Lung (tissue), 12 donors: ENCODE results near the gene UTS2R. TPM values are rescaled to one million over a fixed set of nuclear protein-coding genes. Genes with fewer than 3 reads are reported as not detected.
A peak's percentile ranks its signal among the peaks of the same experiment; 100 is the strongest.
"Not testable (repeated sequence)": the region's sequence is repeated elsewhere in the genome, so short reads cannot be mapped to it uniquely, and the experiment has no call there.

Experiments used
- ATAC-seq: fragments of 200-7000 bp; cut with Tn5 transposase; one replicate; pipeline ENCODE4 v1.9.1; 2020; ENCODE audit warnings: moderate number of reproducible peaks; ENCODE audit not compliant: insufficient read depth, low FRiP score
- DNase-seq, 3 donors: peaks; one replicate each; pipeline ENCODE4 v3.0.0-alpha.2; 2013 to 2017
- H3K27ac ChIP-seq, 2 donors: one replicate each; pipeline ENCODE4 v1.5.1; 2013; ENCODE audit warnings: mild to moderate bottlenecking in 2 of 2, moderate library complexity in 2 of 2, control low read depth in 1 of 2, inconsistent platforms in 1 of 2, low read depth in 1 of 2, low read length in 1 of 2
- H3K27me3 ChIP-seq, 3 donors: one replicate each; pipeline ENCODE4 v1.5.1; 2013; ENCODE audit warnings: low read length in 2 of 3; ENCODE audit not compliant: control insufficient read depth in 3 of 3, insufficient read depth in 3 of 3
- H3K36me3 ChIP-seq, 4 donors: one replicate each; pipeline ENCODE4 v1.5.1; 2013; ENCODE audit warnings: low read length in 4 of 4, mild to moderate bottlenecking in 1 of 4, moderate library complexity in 1 of 4; ENCODE audit not compliant: control insufficient read depth in 4 of 4, insufficient read depth in 4 of 4
- H3K4me1 ChIP-seq, 5 donors: one replicate each; pipeline ENCODE4 v1.5.1; 2013; ENCODE audit warnings: low read length in 5 of 5, mild to moderate bottlenecking in 2 of 5, moderate library complexity in 1 of 5; ENCODE audit not compliant: control insufficient read depth in 5 of 5, insufficient read depth in 5 of 5
- H3K4me3 ChIP-seq: one replicate; pipeline ENCODE4 v1.5.1; 2013; ENCODE audit warnings: mild to moderate bottlenecking, control low read depth, moderate library complexity
- H3K9ac ChIP-seq, 2 donors: one replicate each; pipeline ENCODE4 v1.5.1; 2013; ENCODE audit warnings: low read length in 2 of 2, control low read depth in 1 of 2; ENCODE audit not compliant: insufficient read depth in 1 of 2
- H3K9me3 ChIP-seq, 4 donors: one replicate each; pipeline ENCODE4 v1.5.1; 2013; ENCODE audit warnings: low read length in 3 of 4, mild to moderate bottlenecking in 1 of 4, moderate library complexity in 1 of 4; ENCODE audit not compliant: control insufficient read depth in 4 of 4, insufficient read depth in 3 of 4
- WGBS, 2 donors: extraction: QIAGEN DNeasy Blood & Tissue Kit; methylation state at CpG; one replicate each; pipeline ENCODE4 v1.1.7; 2013; 5-methylcytosine and 5-hydroxymethylcytosine counted together
- polyA plus RNA-seq, 2 donors: library from polyadenylated mRNA; stranded (reverse); fragments of 200-250 nt; gene quantifications; one replicate each; pipeline ENCODE4 v1.2.1, GENCODE V29; 2013
- total RNA-seq, 2 donors: library from RNA; depleted of rRNA in 1 of 2; stranded (reverse); fragments of >200 nt in 1 of 2; gene quantifications; one replicate each; pipeline ENCODE4 v1.2.1, GENCODE V29; 2014 to 2021
- TF ChIP-seq, protein P1 (sequence below): IDR thresholded peaks from 2 replicates; pipeline ENCODE4 v1.5.1; 2012; ENCODE audit warnings: mild to moderate bottlenecking; ENCODE audit errors: control extremely low read depth, extremely low read depth
- donor health status: control.
- donor health status: control.
- donor health status: Bipolar disorder and iron deficiency.
- donor health status: healthy.
- donor health status: DM: yes; HTN: yes; CAD: no.

The UTS2R gene
- total and polyA plus RNA-seq, 4 donors, result 0.17 TPM; not detected in 3

DNA sequence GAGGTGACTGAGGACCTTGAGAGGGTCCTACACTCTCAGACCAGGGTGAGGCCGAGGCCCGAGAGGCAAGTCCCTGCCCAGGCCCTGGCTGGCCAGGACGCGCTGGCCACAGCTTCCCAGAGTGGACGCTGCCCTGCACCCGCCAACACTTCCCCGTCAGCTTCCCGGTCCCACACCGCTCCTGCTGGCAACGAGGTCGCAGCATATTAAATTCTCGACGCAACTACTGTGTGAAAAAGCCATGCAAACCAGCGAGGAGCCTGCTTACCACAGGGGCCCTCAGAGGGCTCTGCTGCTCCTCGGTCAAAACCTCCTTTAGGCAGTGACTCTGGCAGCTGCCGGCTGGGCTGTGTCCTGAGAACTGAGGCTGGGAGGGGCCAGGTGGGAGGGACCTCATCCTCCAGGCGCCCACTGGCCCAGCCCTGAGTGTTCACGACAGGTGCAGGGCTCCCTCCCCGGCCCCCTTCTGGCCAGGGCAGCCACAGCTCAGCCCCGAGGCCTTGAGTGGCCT lies 14.7 kb upstream of the UTS2R start:
- Histone ChIP-seq H3K4me1 (peaks cover 0 to 11% (median 0%) of the 10 kb centered on the region in 5 donors), H3K36me3 (no peaks in the 10 kb centered on the region), H3K9ac (no peak overlapping the region), H3K27ac (peak overlapping the region in 1 of 2 donors; percentile 72), H3K27me3 (peaks cover 0 to 9% (median 5%) of the 10 kb centered on the region in 3 donors), H3K4me3 (no peak overlapping the region), H3K9me3 (no peaks in the 10 kb centered on the region)
- DNase-seq (no peak), ATAC-seq (no peak)
- WGBS, 2 donors, result 44 to 69% methylated on average over 20 of the region's 20 CpGs
- TF ChIP-seq, protein P1, sequence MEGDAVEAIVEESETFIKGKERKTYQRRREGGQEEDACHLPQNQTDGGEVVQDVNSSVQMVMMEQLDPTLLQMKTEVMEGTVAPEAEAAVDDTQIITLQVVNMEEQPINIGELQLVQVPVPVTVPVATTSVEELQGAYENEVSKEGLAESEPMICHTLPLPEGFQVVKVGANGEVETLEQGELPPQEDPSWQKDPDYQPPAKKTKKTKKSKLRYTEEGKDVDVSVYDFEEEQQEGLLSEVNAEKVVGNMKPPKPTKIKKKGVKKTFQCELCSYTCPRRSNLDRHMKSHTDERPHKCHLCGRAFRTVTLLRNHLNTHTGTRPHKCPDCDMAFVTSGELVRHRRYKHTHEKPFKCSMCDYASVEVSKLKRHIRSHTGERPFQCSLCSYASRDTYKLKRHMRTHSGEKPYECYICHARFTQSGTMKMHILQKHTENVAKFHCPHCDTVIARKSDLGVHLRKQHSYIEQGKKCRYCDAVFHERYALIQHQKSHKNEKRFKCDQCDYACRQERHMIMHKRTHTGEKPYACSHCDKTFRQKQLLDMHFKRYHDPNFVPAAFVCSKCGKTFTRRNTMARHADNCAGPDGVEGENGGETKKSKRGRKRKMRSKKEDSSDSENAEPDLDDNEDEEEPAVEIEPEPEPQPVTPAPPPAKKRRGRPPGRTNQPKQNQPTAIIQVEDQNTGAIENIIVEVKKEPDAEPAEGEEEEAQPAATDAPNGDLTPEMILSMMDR, result no peak

DNA sequence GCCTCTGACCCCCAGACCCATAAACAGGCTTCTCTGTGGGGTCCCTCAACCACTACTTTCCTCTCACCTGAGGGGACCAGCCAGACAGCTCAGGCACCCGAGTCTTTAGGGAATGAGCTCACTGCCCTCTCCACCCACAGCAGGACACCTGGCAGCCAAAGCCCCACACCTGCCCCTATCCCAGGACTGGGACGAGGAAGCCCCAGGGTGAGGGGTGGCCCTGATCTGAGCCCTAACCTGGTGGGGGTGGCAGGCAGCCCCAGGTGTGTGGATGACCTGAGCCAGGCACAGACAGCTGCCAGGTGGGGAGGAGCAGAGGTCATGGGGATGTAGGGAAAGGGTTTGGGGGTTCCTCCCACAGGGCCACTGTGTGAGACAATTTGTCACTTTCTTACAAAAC lies 14.2 kb upstream of the UTS2R start:
- peak overlapping the region in 1 of 2 donors; percentile 28 for H3K27ac ChIP-seq
- no peak for DNase-seq

DNA sequence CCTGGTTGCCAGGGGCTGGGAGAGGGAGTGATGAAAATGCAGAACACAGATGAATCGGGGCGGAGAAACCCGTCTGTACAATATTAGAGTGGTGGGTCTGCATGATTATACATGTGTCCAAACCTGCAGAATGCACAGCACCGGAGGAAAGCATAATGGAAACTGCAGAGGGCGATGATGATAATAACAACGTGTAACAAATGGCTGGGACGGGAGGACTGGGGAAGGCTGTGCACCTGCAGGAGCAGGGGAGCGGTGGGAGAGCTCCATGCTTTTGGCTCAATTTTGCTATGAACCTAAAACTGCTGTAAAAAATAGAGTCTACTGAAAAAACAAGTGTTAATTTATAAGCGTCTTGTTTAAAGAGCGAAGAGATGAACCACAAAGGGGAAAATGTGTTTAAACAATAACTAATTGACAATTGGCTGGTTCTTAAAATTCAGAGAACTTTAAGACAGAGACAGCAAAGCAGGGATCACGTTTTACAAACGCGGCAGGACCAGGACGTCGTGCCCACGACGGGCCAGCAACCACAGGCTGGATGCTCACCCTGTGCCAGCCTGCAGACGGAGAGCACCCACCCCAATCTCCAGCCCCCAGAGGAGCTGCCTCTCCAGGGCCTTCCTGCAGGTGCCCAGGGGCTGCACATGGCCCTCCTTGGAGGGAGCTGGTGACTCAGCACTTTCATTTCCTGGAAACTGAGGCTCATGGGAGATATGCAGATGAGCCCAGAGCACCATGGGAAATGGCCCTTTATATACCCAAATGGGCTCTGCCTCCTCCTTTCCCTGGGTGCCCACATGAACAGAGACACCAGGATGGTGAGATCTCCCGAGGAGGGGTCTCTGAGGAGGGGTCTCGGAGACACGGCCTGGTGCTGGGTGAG lies 12.9 kb upstream of the UTS2R start, which contains the start of gene TEX19:
Gene TEX19, plus strand, starts transcription at position 783 of the 886 bp plus-strand sequence. CDS start 2,904 bp downstream, outside the sequence.
- 63 to 70% methylated on average over 21 of the region's 21 CpGs for WGBS, 2 donors
- TF ChIP-seq, protein P1, result no peak
- Histone ChIP-seq H3K27me3 (peaks cover 0 to 9% (median 5%) of the 10 kb centered on the region in 3 donors), H3K36me3 (no peaks in the 10 kb centered on the region), H3K4me1 (peaks cover 0 to 11% (median 0%) of the 10 kb centered on the region in 5 donors), H3K4me3 (no peak within 1 kb of the TSS), H3K9me3 (no peaks in the 10 kb centered on the region), H3K27ac (no peak within 1 kb of the TSS), H3K9ac (no peak within 1 kb of the TSS)
- ATAC-seq, result no peak
- no peak for DNase-seq

More for the DNA sequence above, 14.2 kb upstream of the UTS2R start:
- no peak for ATAC-seq
- H3K4me3 ChIP-seq, result no peak overlapping the region
- TF ChIP-seq, protein P1, result no peak
- WGBS, 2 donors, result 78 to 80% methylated on average over 2 of the region's 2 CpGs
- H3K27me3 ChIP-seq, result peaks cover 0 to 9% (median 5%) of the 10 kb centered on the region in 3 donors
- H3K9me3 ChIP-seq, result no peaks in the 10 kb centered on the region
- peaks cover 0 to 11% (median 0%) of the 10 kb centered on the region in 5 donors for H3K4me1 ChIP-seq
- H3K9ac ChIP-seq, result no peak overlapping the region
- no peaks in the 10 kb centered on the region for H3K36me3 ChIP-seq

DNA sequence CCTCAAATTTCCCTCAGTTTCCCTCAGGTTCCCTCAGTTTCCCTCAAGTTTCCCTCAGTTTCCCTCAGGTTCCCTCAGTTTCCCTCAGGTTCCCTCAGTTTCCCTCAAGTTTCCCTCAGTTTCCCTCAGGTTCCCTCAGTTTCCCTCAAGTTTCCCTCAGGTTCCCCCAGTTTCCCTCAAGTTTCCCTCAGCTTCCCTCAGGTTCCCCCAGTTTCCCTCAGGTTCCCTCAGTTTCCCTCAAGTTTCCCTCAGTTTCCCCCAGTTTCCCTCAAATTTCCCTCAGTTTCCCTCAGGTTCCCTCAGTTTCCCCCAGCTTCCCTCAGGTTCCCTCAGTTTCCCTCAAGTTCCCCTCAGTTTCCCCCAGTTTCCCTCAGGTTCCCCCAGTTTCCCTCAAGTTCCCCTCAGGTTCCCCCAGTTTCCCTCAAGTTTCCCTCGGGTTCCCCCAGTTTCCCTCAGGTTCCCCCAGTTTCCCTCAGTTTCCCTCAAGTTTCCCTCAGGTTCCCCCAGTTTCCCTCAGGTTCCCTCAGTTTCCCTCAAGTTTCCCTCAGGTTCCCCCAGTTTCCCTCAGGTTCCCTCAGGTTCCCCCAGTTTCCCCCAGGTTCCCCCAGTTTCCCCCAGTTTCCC lies 12.0 kb upstream of the UTS2R start:
- not testable (repeated sequence) for H3K27ac ChIP-seq, H3K27me3 ChIP-seq, H3K4me3 ChIP-seq, H3K9ac ChIP-seq, ATAC-seq, H3K36me3 ChIP-seq, DNase-seq, H3K9me3 ChIP-seq
- peaks cover 0 to 11% (median 0%) of the 10 kb centered on the region in 5 donors for H3K4me1 ChIP-seq
- WGBS, 2 donors, result 69 to 91% methylated on average over 1 of the region's 1 CpG
